Transverse colon (tissue), 4 donors: ENCODE measurements around the gene DISC1. TPM values are rescaled to one million over a fixed set of nuclear protein-coding genes. Genes with fewer than 3 reads are reported as not detected.

ENCODE experiments used
- DNase-seq: peaks from one replicate; pipeline ENCODE4 v3.0.0-alpha.2; 2019
- H3K27ac ChIP-seq, 4 donors: fragments of 200-600 bp; sonication (generic); 2 replicates each; pipeline ENCODE4 v1.5.1; 2016 to 2018; ENCODE audit warnings: inconsistent platforms in 4 of 4
- H3K27me3 ChIP-seq: fragments of 200-600 bp; sonication (generic); 2 replicates; pipeline ENCODE4 v1.5.1; 2017; ENCODE audit warnings: inconsistent platforms
- H3K36me3 ChIP-seq, 4 donors: fragments of 200-600 bp; sonication (generic); 2 replicates each; pipeline ENCODE4 v1.5.1; 2017 to 2019; ENCODE audit warnings: inconsistent platforms in 4 of 4
- H3K4me1 ChIP-seq, 4 donors: fragments of 200-600 bp; sonication (generic); 2 replicates each; pipeline ENCODE4 v1.5.1; 2017 to 2020; ENCODE audit warnings: inconsistent platforms in 4 of 4
- H3K4me3 ChIP-seq, 4 donors: fragments of 200-600 bp; sonication (generic); 1 replicate in 1 of 4; 2 replicates in 3 of 4; pipeline versions ENCODE4 v1.5.1 to v1.6.1; 2017 to 2019; ENCODE audit warnings: inconsistent platforms in 4 of 4
- H3K9me3 ChIP-seq, 2 donors: fragments of 200-600 bp; sonication (generic); 2 replicates each; pipeline ENCODE4 v1.5.1; 2017 to 2019; ENCODE audit warnings: inconsistent platforms in 2 of 2
- EP300 ChIP-seq: sonication (generic); formaldehyde crosslinking; IDR thresholded peaks from one replicate; pipeline ENCODE4 v1.6.1; 2017; ENCODE audit warnings: antibody characterized with exemption, low read depth
- POLR2A ChIP-seq: fragments of 450-650 bp; IDR thresholded peaks from one replicate; pipeline ENCODE4 v1.6.1; 2016; ENCODE audit warnings: antibody characterized with exemption, mild to moderate bottlenecking, moderate library complexity
- POLR2AphosphoS5 ChIP-seq, 3 donors: sonication (generic); formaldehyde crosslinking; IDR thresholded peaks; one replicate each; pipeline ENCODE4 v1.6.1; 2016; ENCODE audit warnings: antibody characterized with exemption in 3 of 3
- WGBS, 2 donors: methylation state at CpG; one replicate each; pipeline ENCODE4 v1.1.5; 2018; ENCODE audit warnings: low coverage in 1 of 2; 5-methylcytosine and 5-hydroxymethylcytosine counted together
- in situ Hi-C, 4 donors: fragments of 200-750 bp; cut with MboI; loops; one replicate each; pipeline versions ENCODE4 v1.15.0 to v1.15.1; 2017; ENCODE audit warnings: low sequenced_read_pairs in 3 of 4, low pct_ligation_motif_present in 1 of 4, low pct_unique_long_range_greater_than_20kb in 1 of 4
- intact Hi-C: fragments of 100-400 bp; cut with DNase I; formaldehyde crosslinking; loops from one replicate; pipeline ENCODE4 v1.15.1; 2023; ENCODE audit warnings: low total_unique reads
- total RNA-seq, 4 donors: library from RNA; depleted of rRNA; stranded (reverse); fragments of >200 nt; gene quantifications; one replicate each; pipeline ENCODE4 v1.1.0, GENCODE V29; 2016
- TF ChIP-seq, protein P1 (sequence below), 5 experiments: fragments of 200-600 bp in 3 of 5; fragments of 450-650 bp in 2 of 5; sonication (generic) in 3 of 5; IDR thresholded peaks; 1 replicate in 2 of 5; 2 replicates in 3 of 5; pipeline ENCODE4 v1.5.1; 2016 to 2017; ENCODE audit warnings: antibody characterized with exemption in 5 of 5, inconsistent platforms in 3 of 5, mild to moderate bottlenecking in 2 of 5, moderate library complexity in 1 of 5

DISC1 gene
- total RNA-seq, 4 donors from 2014 or later, result 7.8 to 20.3 (median 11.5) TPM

DNA sequence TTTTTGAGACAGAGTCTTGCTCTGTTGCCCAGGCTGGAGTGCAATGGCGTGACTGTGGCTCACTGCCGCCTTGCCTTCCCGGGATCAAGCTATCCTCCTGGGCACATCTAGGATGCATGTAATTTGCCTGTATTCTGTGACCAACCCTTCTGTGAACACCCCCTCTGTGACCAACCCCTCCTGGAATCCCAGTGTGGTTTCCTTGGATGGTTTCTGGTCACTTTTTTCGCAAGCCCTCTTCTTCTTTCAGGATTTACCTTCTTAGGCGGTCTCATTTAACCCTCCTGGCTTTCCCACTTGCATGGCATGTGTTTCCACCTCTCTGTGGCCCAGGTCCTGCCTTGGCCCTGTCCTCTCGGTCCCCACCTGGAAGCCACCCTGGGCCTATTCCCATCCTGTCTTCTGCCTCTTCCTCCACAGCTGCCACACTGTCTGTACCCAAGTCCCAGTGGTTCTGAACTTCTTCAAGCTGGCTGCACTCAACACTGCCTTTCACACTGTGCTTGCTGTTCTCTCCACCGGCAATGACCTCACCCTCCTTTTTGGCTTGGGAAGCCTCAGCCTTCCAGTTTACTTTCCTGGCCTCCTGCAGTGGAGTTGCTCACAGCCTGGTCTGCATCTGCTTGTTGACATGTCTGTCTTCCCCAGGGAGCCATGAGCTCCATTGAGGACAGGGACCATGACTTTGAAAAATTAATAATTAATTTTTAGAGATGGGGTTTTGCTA lies 57.0 kb downstream of the DISC1 start:
- 88 to 100% methylated on average over 2 to 7 of the region's 7 CpGs for WGBS, 2 donors
- peaks cover 3 to 13% of the 10 kb centered on the region in 2 donors for H3K9me3 ChIP-seq
- no peak for DNase-seq
- no peaks in the 10 kb centered on the region for H3K27me3 ChIP-seq
- peak overlapping the region; percentile 52 to 77 (median 65) for H3K27ac ChIP-seq
- no peaks in the 10 kb centered on the region for H3K36me3 ChIP-seq
- intact Hi-C loops, result no loop called here
- in situ Hi-C loops, result no loop called here
- H3K4me1 ChIP-seq, result peaks cover 0 to 14% (median 8%) of the 10 kb centered on the region in 4 donors
- TF ChIP-seq POLR2A (no peak), EP300 (no peak), POLR2AphosphoS5 (IDR thresholded peaks at IDR 0.05) (no peak)
- TF ChIP-seq, protein P1, sequence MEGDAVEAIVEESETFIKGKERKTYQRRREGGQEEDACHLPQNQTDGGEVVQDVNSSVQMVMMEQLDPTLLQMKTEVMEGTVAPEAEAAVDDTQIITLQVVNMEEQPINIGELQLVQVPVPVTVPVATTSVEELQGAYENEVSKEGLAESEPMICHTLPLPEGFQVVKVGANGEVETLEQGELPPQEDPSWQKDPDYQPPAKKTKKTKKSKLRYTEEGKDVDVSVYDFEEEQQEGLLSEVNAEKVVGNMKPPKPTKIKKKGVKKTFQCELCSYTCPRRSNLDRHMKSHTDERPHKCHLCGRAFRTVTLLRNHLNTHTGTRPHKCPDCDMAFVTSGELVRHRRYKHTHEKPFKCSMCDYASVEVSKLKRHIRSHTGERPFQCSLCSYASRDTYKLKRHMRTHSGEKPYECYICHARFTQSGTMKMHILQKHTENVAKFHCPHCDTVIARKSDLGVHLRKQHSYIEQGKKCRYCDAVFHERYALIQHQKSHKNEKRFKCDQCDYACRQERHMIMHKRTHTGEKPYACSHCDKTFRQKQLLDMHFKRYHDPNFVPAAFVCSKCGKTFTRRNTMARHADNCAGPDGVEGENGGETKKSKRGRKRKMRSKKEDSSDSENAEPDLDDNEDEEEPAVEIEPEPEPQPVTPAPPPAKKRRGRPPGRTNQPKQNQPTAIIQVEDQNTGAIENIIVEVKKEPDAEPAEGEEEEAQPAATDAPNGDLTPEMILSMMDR (IDR thresholded peaks at IDR 0.05), result no peak
- H3K4me3 ChIP-seq, result no peak overlapping the region

DNA sequence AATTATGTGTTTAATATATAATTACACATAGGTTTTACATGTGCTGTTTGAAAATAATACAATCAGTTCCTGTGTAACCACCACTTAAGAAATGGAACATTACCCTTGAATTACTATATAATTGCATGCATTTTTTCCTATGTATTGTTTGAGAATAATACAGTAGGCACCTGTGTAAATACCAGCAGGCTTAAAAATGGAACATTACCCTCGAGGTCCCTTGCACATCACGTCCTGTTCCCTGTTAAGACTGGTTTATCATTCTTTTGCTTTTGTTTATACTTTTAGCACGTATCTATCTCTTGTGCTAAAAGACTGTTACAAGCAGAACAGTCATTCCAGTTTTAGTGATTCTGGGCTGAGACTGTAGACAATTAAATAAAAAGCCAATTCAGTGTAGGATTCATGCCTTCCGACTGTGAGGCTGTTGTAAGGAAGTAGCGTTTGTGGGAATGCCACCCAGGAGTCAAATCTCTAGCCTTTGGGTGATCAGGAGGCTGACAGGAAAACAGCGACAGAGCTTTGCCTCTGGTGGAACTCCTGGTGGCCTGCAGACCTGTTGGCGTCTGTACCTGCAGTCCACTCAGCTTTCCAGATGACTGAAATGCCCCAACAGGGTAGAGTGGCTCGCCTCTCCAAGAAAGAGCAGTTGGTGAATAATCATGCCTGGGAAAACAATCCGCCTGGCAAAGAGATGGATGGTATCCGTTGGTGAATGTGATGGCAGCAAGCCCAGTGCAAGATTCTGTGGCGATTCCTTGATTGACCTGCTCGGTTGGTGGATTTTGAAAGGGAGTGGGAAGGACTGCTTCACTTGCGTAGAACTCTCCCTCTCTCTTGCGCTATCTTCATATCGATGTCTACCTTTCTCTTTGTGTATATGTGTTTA lies 58.0 kb downstream of the DISC1 start:
- no peaks in the 10 kb centered on the region for H3K27me3 ChIP-seq
- 29 to 46% methylated on average over 7 to 15 of the region's 15 CpGs for WGBS, 2 donors
- intact Hi-C loops, result no loop called here
- in situ Hi-C loops, result no loop called here
- peaks cover 0 to 14% (median 8%) of the 10 kb centered on the region in 4 donors for H3K4me1 ChIP-seq
- H3K36me3 ChIP-seq, result no peaks in the 10 kb centered on the region
- peaks cover 3 to 13% of the 10 kb centered on the region in 2 donors for H3K9me3 ChIP-seq
- DNase-seq, result peak; percentile 48
- TF ChIP-seq POLR2AphosphoS5 (IDR thresholded peaks at IDR 0.05) (peak in 2 of 3 donors; percentile 58 to 74), EP300 (peak; percentile 96)
- TF ChIP-seq, protein P1 (IDR thresholded peaks at IDR 0.05), result no peak
- H3K4me3 ChIP-seq, result peak overlapping the region in 1 of 4 donors; percentile 0
- peak overlapping the region; percentile 52 to 77 (median 68) for H3K27ac ChIP-seq

DNA sequence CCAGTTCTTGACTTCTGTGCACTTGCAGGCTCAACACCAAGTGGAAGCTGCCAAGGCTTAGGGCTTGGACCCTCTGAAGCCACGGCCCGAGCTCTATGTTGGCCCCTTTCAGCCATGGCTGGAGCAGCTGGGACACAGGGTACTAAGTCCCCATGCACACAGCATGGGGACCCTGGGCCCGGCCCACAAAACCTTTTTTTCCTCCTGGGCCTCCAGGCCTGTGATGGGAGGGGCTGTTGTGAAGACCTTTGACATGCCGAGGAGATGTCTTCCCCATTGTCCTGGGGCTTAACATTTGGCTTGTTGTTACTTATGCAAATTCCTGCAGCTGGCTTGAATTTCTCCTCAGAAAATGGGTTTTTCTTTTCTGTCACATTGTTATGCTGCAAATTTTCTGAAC lies 59.8 kb downstream of the DISC1 start:
- Histone ChIP-seq H3K4me3 (no peak overlapping the region), H3K9me3 (peaks cover 3 to 13% of the 10 kb centered on the region in 2 donors), H3K27ac (no peak overlapping the region), H3K4me1 (peaks cover 0 to 14% (median 8%) of the 10 kb centered on the region in 4 donors), H3K36me3 (no peaks in the 10 kb centered on the region), H3K27me3 (no peaks in the 10 kb centered on the region)
- in situ Hi-C loops, result no loop called here
- intact Hi-C loops, result no loop called here
- no peak for DNase-seq
- TF ChIP-seq EP300 (no peak), POLR2AphosphoS5 (IDR thresholded peaks at IDR 0.05) (no peak)
- 71% methylated on average over 4 of the region's 4 CpGs; no CpG with 5 or more reads in 1 of the 2 donors for WGBS, 2 donors

DNA sequence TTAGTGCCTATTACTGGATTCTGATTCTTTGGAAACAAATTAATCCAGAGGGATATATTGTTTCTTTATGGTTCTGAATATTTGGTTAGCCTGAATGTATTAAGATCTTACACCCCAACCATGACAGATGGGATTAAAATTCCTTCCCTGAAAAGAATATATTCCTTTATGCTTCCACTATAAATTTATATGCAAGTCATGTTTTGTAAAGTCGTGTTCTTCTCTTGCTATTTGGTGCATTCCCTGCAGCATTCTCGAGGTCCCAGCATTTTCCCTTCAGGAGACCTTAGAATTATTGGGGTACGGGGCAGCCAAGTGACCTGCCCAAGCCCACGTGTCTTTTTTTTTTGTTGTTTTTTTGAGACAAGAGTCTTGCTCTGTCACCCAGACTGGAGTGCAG lies 62.4 kb downstream of the DISC1 start:
- H3K9me3 ChIP-seq, result peaks cover 3 to 13% of the 10 kb centered on the region in 2 donors
- DNase-seq, result no peak
- TF ChIP-seq POLR2A, result no peak
- no peak for TF ChIP-seq EP300
- TF ChIP-seq, protein P1 (IDR thresholded peaks at IDR 0.05), result no peak
- no peak for TF ChIP-seq POLR2AphosphoS5 (IDR thresholded peaks at IDR 0.05)
- no peaks in the 10 kb centered on the region for H3K36me3 ChIP-seq
- no peaks in the 10 kb centered on the region for H3K27me3 ChIP-seq
- H3K27ac ChIP-seq, result no peak overlapping the region
- H3K4me3 ChIP-seq, result no peak overlapping the region
- WGBS, 2 donors, result 80 to 89% methylated on average over 4 of the region's 4 CpGs
- H3K4me1 ChIP-seq, result peaks cover 0 to 10% (median 7%) of the 10 kb centered on the region in 4 donors
- intact Hi-C loops, result no loop called here
- in situ Hi-C loops, result no loop called here
